H1 (cell line): ENCODE measurements around the gene CTNND2. TPM values are rescaled to one million over a fixed set of nuclear protein-coding genes. Genes with fewer than 3 reads are reported as not detected.

Experiments used
- CTCF ChIA-PET: fragments of 300-600 bp; sonication (Branson Sonifier 250); formaldehyde crosslinking; loops from one replicate; lab custom pipeline; 2021; ENCODE audit not compliant: partially characterized antibody; lab: Charles Lee
- POLR2A ChIA-PET: fragments of 300-600 bp; sonication (Branson Sonifier 250); formaldehyde crosslinking; loops from one replicate; lab custom pipeline; 2021; ENCODE audit warnings: inconsistent platforms; ENCODE audit not compliant: partially characterized antibody; lab: Charles Lee
- DNase-seq, 2 experiments: peaks; one replicate each; pipeline versions ENCODE4 v3.0.0 to v3.0.0-alpha.2; 2010 to 2022; ENCODE audit warnings: low spot score in 2 of 2, low read depth in 1 of 2, mixed read lengths in 1 of 2
- FAIRE-seq: peaks from 2 replicates; lab custom pipeline; 2011; peaks lifted over from hg19 to GRCh38; lab: Jason Lieb, UNC
- H2AFZ ChIP-seq: 2 replicates; pipeline ENCODE4 v1.8.1; 2012; ENCODE audit warnings: low read length, inconsistent platforms
- H2AK5ac ChIP-seq: 2 replicates; pipeline ENCODE4 v1.6.1; 2013; ENCODE audit warnings: low read depth, low read length
- H2BK120ac ChIP-seq: replicated peaks from 2 replicates; pipeline ENCODE3; 2013; ENCODE audit warnings: low read depth, low read length, inconsistent platforms
- H2BK12ac ChIP-seq: 2 replicates; pipeline ENCODE4 v1.6.1; 2013; ENCODE audit warnings: low read depth, low read length
- H2BK15ac ChIP-seq: 2 replicates; pipeline ENCODE4 v1.6.1; 2013; ENCODE audit warnings: low read length
- H2BK20ac ChIP-seq: 2 replicates; pipeline ENCODE4 v1.6.1; 2013; ENCODE audit warnings: low read length
- H2BK5ac ChIP-seq: 2 replicates; pipeline ENCODE4 v1.6.1; 2013; ENCODE audit warnings: low read depth, low read length
- H3K14ac ChIP-seq: 2 replicates; pipeline ENCODE4 v1.6.1; 2013; ENCODE audit warnings: inconsistent platforms; ENCODE audit not compliant: insufficient read length
- H3K18ac ChIP-seq: 2 replicates; pipeline ENCODE4 v1.6.1; 2013; ENCODE audit warnings: low read length; ENCODE audit errors: extremely low read depth
- H3K23ac ChIP-seq: 2 replicates; pipeline ENCODE4 v1.6.1; 2013; ENCODE audit warnings: inconsistent platforms; ENCODE audit not compliant: insufficient read length
- H3K23me2 ChIP-seq: 2 replicates; pipeline ENCODE4 v1.6.1; 2013; ENCODE audit warnings: low read depth, low read length
- H3K27ac ChIP-seq: 2 replicates; pipeline ENCODE4 v1.6.1; 2011; ENCODE audit warnings: low read depth, low read length, inconsistent platforms
- H3K27me3 ChIP-seq, 4 experiments: replicated peaks in 1 of 4; 1 replicate in 1 of 4; 2 replicates in 3 of 4; pipeline versions ENCODE4 v1.6.1 to v1.8.1; 2011 to 2013; ENCODE audit warnings: low read length in 3 of 4, mild to moderate bottlenecking in 3 of 4, inconsistent platforms in 2 of 4, mixed read lengths in 2 of 4, moderate library complexity in 1 of 4; ENCODE audit not compliant: control insufficient read depth in 3 of 4, insufficient read depth in 3 of 4; ENCODE audit errors: extremely low read depth in 1 of 4
- H3K36me3 ChIP-seq, 4 experiments: 2 replicates each; pipeline versions ENCODE4 v1.6.1 to v1.8.1; 2011 to 2013; ENCODE audit warnings: mild to moderate bottlenecking in 4 of 4, low read length in 3 of 4, moderate library complexity in 2 of 4, control low read depth in 1 of 4, inconsistent platforms in 1 of 4; ENCODE audit not compliant: insufficient read depth in 4 of 4, control insufficient read depth in 2 of 4
- H3K4ac ChIP-seq: replicated peaks from 2 replicates; pipeline ENCODE3; 2013; ENCODE audit warnings: low read length, low read depth, mixed read lengths, inconsistent platforms; ENCODE audit not compliant: insufficient read length
- H3K4me1 ChIP-seq, 4 experiments: replicated peaks in 1 of 4; 1 replicate in 1 of 4; 2 replicates in 3 of 4; pipeline versions ENCODE4 v1.6.1 to v1.8.1; 2011 to 2013; ENCODE audit warnings: low read length in 3 of 4, inconsistent platforms in 2 of 4, mixed read lengths in 1 of 4; ENCODE audit not compliant: insufficient read depth in 4 of 4, control insufficient read depth in 3 of 4
- H3K4me2 ChIP-seq, 2 experiments: 2 replicates each; pipeline versions ENCODE4 v1.6.1 to v1.8.1; 2011 to 2013; ENCODE audit warnings: low read depth in 2 of 2, low read length in 2 of 2, control low read depth in 1 of 2, inconsistent platforms in 1 of 2, mild to moderate bottlenecking in 1 of 2; ENCODE audit not compliant: insufficient read depth in 1 of 2
- H3K4me3 ChIP-seq, 4 experiments: fragments of 200-600, 300-600 bp in 1 of 4; sonication (generic), shearing (Covaris generic), sonication (Bioruptor Twin) in 1 of 4; 2 replicates each; pipeline versions ENCODE4 v1.5.1 to v1.8.1; 2011 to 2016; ENCODE audit warnings: low read length in 4 of 4, low read depth in 3 of 4, control low read depth in 2 of 4, inconsistent platforms in 2 of 4, mild to moderate bottlenecking in 2 of 4, mixed read lengths in 1 of 4, moderate library complexity in 1 of 4; ENCODE audit not compliant: insufficient read depth in 2 of 4; ENCODE audit errors: extremely low read depth in 1 of 4
- H3K56ac ChIP-seq: replicated peaks from 2 replicates; pipeline ENCODE3; 2013; ENCODE audit warnings: low read depth, mild to moderate bottlenecking, mixed read lengths, low read length, inconsistent platforms; ENCODE audit not compliant: insufficient read length
- H3K79me1 ChIP-seq: 2 replicates; pipeline ENCODE4 v1.6.1; 2013; ENCODE audit warnings: low read depth, low read length, control low read depth
- H3K79me2 ChIP-seq, 2 experiments: 2 replicates each; pipeline versions ENCODE4 v1.6.1 to v1.8.1; 2012 to 2013; ENCODE audit warnings: low read length in 2 of 2, mild to moderate bottlenecking in 2 of 2, inconsistent platforms in 1 of 2; ENCODE audit not compliant: insufficient read depth in 2 of 2, control insufficient read depth in 1 of 2
- H3K9ac ChIP-seq, 4 experiments: replicated peaks in 1 of 4; 1 replicate in 1 of 4; 2 replicates in 3 of 4; pipeline versions ENCODE4 v1.6.1 to v1.8.1; 2011 to 2013; ENCODE audit warnings: low read depth in 3 of 4, low read length in 3 of 4, control low read depth in 2 of 4, mild to moderate bottlenecking in 2 of 4, moderate library complexity in 2 of 4, inconsistent platforms in 1 of 4; ENCODE audit errors: extremely low read depth in 1 of 4
- H3K9me3 ChIP-seq, 2 experiments: 2 replicates each; pipeline versions ENCODE4 v1.6.1 to v1.8.1; 2012 to 2013; ENCODE audit warnings: mild to moderate bottlenecking in 2 of 2, moderate library complexity in 2 of 2, control low read depth in 1 of 2, inconsistent platforms in 1 of 2, low read depth in 1 of 2, low read length in 1 of 2, mixed read lengths in 1 of 2; ENCODE audit not compliant: insufficient read depth in 2 of 2
- H4K20me1 ChIP-seq, 2 experiments: replicated peaks in 1 of 2; 2 replicates each; pipeline versions ENCODE3 to v1.8.1; 2011 to 2013; ENCODE audit warnings: inconsistent platforms in 2 of 2, low read length in 2 of 2, mild to moderate bottlenecking in 1 of 2; ENCODE audit not compliant: insufficient read depth in 2 of 2, control insufficient read depth in 1 of 2
- H4K5ac ChIP-seq: 2 replicates; pipeline ENCODE4 v1.6.1; 2013; ENCODE audit warnings: low read length, low read depth, mixed read lengths, inconsistent platforms; ENCODE audit not compliant: insufficient read length
- H4K8ac ChIP-seq: 2 replicates; pipeline ENCODE4 v1.8.0; 2013; ENCODE audit warnings: mild to moderate bottlenecking, moderate library complexity, low read length, inconsistent platforms; ENCODE audit not compliant: insufficient read depth; ENCODE audit errors: extremely low read depth
- H4K91ac ChIP-seq: replicated peaks from 2 replicates; pipeline ENCODE3; 2013; ENCODE audit warnings: low read length, mixed read lengths, inconsistent platforms; ENCODE audit not compliant: insufficient read length
- BACH1 ChIP-seq: IDR thresholded peaks from 2 replicates; pipeline ENCODE4 v1.6.1; 2012; ENCODE audit warnings: low read length, improper control_type of control experiment
- JUND ChIP-seq: IDR thresholded peaks from 2 replicates; pipeline ENCODE4 v1.6.1; 2011; ENCODE audit warnings: mild to moderate bottlenecking, improper control_type of control experiment, low read length
- RBBP5 ChIP-seq: IDR thresholded peaks from 2 replicates; pipeline ENCODE4 v1.7.1; 2012; ENCODE audit warnings: low read depth, mild to moderate bottlenecking, inconsistent platforms, low read length, moderate library complexity, borderline replicate concordance
- RFX5 ChIP-seq: IDR thresholded peaks from 2 replicates; pipeline ENCODE4 v1.6.1; 2011; ENCODE audit warnings: low read depth, low read length, improper control_type of control experiment, borderline replicate concordance
- SAP30 ChIP-seq: fragments of 300-600 bp; sonication (generic); IDR thresholded peaks from 2 replicates; pipeline ENCODE4 v1.7.1; 2012; ENCODE audit warnings: low read length, moderate library complexity, mild to moderate bottlenecking, inconsistent platforms; ENCODE audit not compliant: insufficient read depth, insufficient replicate concordance
- SIRT6 ChIP-seq: IDR thresholded peaks from one replicate; pipeline ENCODE4 v1.7.1; 2012; ENCODE audit warnings: low read length, inconsistent platforms
- SP1 ChIP-seq: IDR thresholded peaks from 2 replicates; pipeline ENCODE4 v1.6.1; 2011; ENCODE audit warnings: low read depth, low read length
- SP4 ChIP-seq: IDR thresholded peaks from 2 replicates; pipeline ENCODE4 v1.6.1; 2012; ENCODE audit warnings: low read length, inconsistent platforms
- TAF1 ChIP-seq: IDR thresholded peaks from 2 replicates; pipeline ENCODE4 v1.6.1; 2011; ENCODE audit warnings: mild to moderate bottlenecking, low read depth, low read length
- ZNF274 ChIP-seq: IDR thresholded peaks from 2 replicates; pipeline ENCODE4 v1.7.0; 2012; ENCODE audit warnings: low read length, borderline replicate concordance; ENCODE audit errors: extremely low read depth
- WGBS, 2 experiments: shearing (Covaris generic) in 1 of 2; methylation state at CpG; one replicate each; pipeline versions ENCODE4 v1.1.6 to v1.1.7; 2013 to 2015; ENCODE audit warnings: low lambda C conversion rate in 2 of 2, mixed read lengths in 2 of 2, inconsistent platforms in 1 of 2, low coverage in 1 of 2, missing lambda C conversion rate in 1 of 2; ENCODE audit not compliant: insufficient replicate concordance in 2 of 2, insufficient coverage in 1 of 2, insufficient read length in 1 of 2; ENCODE audit errors: extremely low coverage in 1 of 2, missing lambda C conversion rate in 1 of 2; 5-methylcytosine and 5-hydroxymethylcytosine counted together
- polyA plus RNA-seq, 7 experiments: library from polyadenylated mRNA; depleted of rRNA in 3 of 7; stranded (reverse) in 5 of 7; unstranded in 2 of 7; fragments of >200 nt in 5 of 7; fragments of 200-250 nt in 2 of 7; gene quantifications; 1 replicate in 5 of 7; 2 replicates in 1 of 7; 4 replicates in 1 of 7; pipeline versions ENCODE4 v1.2.1 to v1.2.3, GENCODE V29; 2011 to 2013; ENCODE audit warnings: missing spikeins in 2 of 7, mixed read lengths in 2 of 7
- total RNA-seq: library from RNA; stranded (reverse); fragmentation: NEBNext Ultra II Directional; extraction: Animal tissue kit (Norgen Biotek cat#: 25700); gene quantifications from 2 replicates; pipeline ENCODE4 v1.2.1, GENCODE V29; 2021
- TF ChIP-seq, protein P1 (sequence below), 3 experiments: IDR thresholded peaks; 1 replicate in 2 of 3; 2 replicates in 1 of 3; pipeline versions ENCODE4 v1.5.1 to v1.6.1; 2011; ENCODE audit warnings: low read length in 3 of 3, mild to moderate bottlenecking in 3 of 3, inconsistent platforms in 2 of 3, low read depth in 1 of 3, moderate library complexity in 1 of 3; ENCODE audit not compliant: insufficient read depth in 1 of 3; ENCODE audit errors: control extremely low read depth in 1 of 3
- TF ChIP-seq, protein P2 (sequence below): IDR thresholded peaks from 2 replicates; pipeline ENCODE4 v1.6.1; 2012; ENCODE audit warnings: inconsistent platforms

Gene CTNND2
- total and polyA plus RNA-seq, 2 of the 8 experiments (the other 6 are each of a cell fraction or from before 2014, with no cell fraction given): 7.4 to 14.2 TPM

DNA sequence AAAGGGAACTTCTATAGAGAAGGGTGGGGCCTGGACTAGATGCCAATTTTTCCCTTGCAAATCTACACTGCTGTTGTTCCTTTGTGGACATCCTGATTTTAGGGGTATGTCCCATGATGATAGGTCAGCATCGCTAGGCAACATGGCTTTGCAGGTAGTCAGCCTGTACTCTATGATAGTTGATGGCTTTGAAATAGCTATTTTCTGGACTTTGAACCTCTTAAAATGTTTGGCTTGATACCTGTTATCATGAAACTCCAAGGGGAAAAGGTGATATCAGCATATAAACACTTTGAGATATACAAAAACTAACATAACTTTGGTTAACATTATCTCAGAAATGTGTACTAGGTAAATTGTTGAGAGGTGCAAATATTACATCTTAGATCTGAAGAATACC, 533.2 kb downstream of the CTNND2 start:
- Histone ChIP-seq H3K56ac (no peak overlapping the region), H3K9ac (no peak overlapping the region), H4K5ac (no peak overlapping the region), H2BK5ac (no peak overlapping the region), H2BK12ac (no peak overlapping the region), H3K23me2 (no peaks in the 10 kb centered on the region), H3K9me3 (no peaks in the 10 kb centered on the region), H2BK20ac (no peak overlapping the region), H3K4me1 (peaks cover 0 to 4% (median under 1%) of the 10 kb centered on the region in 4 experiments; a peak in 2 of 7 replicates), H2BK15ac (no peak overlapping the region), H2AK5ac (no peak overlapping the region), H2BK120ac (no peak overlapping the region), H3K14ac (no peak overlapping the region), H4K20me1 (no peaks in the 10 kb centered on the region), H3K23ac (no peak overlapping the region), H3K27ac (no peak overlapping the region), H3K79me1 (no peaks in the 10 kb centered on the region), H3K36me3 (no peaks in the 10 kb centered on the region), H2AFZ (no peak overlapping the region), H3K27me3 (no peaks in the 10 kb centered on the region), H3K4me2 (no peak overlapping the region), H4K91ac (no peak overlapping the region), H3K4ac (no peak overlapping the region), H3K4me3 (no peak overlapping the region), H3K18ac (no peak overlapping the region), H4K8ac (no peak overlapping the region), H3K79me2 (no peaks in the 10 kb centered on the region)
- no peak for DNase-seq
- no peak for FAIRE-seq
- ChIA-PET POLR2A (no interaction called here), CTCF (no interaction called here)
- WGBS, 2 experiments: 88% methylated on average over 1 of the region's 1 CpG; no CpG with 5 or more reads in 1 of the 2 experiments
- TF ChIP-seq SP4 (no peak), TAF1 (no peak), SP1 (no peak), SIRT6 (no peak), ZNF274 (no peak), BACH1 (no peak), RFX5 (no peak), RBBP5 (no peak), JUND (no peak), SAP30 (no peak)
- TF ChIP-seq, protein P1, sequence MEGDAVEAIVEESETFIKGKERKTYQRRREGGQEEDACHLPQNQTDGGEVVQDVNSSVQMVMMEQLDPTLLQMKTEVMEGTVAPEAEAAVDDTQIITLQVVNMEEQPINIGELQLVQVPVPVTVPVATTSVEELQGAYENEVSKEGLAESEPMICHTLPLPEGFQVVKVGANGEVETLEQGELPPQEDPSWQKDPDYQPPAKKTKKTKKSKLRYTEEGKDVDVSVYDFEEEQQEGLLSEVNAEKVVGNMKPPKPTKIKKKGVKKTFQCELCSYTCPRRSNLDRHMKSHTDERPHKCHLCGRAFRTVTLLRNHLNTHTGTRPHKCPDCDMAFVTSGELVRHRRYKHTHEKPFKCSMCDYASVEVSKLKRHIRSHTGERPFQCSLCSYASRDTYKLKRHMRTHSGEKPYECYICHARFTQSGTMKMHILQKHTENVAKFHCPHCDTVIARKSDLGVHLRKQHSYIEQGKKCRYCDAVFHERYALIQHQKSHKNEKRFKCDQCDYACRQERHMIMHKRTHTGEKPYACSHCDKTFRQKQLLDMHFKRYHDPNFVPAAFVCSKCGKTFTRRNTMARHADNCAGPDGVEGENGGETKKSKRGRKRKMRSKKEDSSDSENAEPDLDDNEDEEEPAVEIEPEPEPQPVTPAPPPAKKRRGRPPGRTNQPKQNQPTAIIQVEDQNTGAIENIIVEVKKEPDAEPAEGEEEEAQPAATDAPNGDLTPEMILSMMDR (IDR thresholded peaks at IDR 0.05; ENCODE audit: control extremely low read depth in 1 of 3, insufficient read depth in 1 of 3, low read depth in 1 of 3, low read length in 3 of 3): no peak
- TF ChIP-seq, protein P2, sequence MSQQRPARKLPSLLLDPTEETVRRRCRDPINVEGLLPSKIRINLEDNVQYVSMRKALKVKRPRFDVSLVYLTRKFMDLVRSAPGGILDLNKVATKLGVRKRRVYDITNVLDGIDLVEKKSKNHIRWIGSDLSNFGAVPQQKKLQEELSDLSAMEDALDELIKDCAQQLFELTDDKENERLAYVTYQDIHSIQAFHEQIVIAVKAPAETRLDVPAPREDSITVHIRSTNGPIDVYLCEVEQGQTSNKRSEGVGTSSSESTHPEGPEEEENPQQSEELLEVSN: no peak
